ENCODE results near the gene SELP.

SELP gene

GRCh38 chr1:169546087-169546995 is 83.6 kb downstream of the SELP start:
- Histone ChIP-seq H3K14ac (ENCODE audit: low read length in 2 of 2) (no peak overlapping the region), H3K9me3 (ENCODE audit: control insufficient read depth, low read length) (no peaks in the 10 kb centered on the region), H3K4me1 (ENCODE audit: control insufficient read depth, insufficient read depth, low read depth, low read length) (no peaks in the 10 kb centered on the region), H3K9ac (ENCODE audit: low read length) (peak overlapping the region; percentile 10), H3K4ac (ENCODE audit: low read depth in 1 of 2, low read length in 2 of 2) (no peak overlapping the region), H3K4me3 (ENCODE audit: insufficient read depth in 1 of 2, low read depth in 1 of 2, low read length in 2 of 2) (no peak overlapping the region), H3K27ac (ENCODE audit: low read length, poor library complexity, severe bottlenecking) (no peak overlapping the region), H2BK120ac (ENCODE audit: low read depth, low read length) (no peak overlapping the region), H3K23ac (ENCODE audit: low read length in 2 of 2) (no peak overlapping the region), H4K8ac (ENCODE audit: low read length) (no peak overlapping the region), H2AK5ac (ENCODE audit: low read length, severe bottlenecking) (no peak overlapping the region), H3K79me1 (replicated peaks; ENCODE audit: low read length, poor library complexity, severe bottlenecking) (no peaks in the 10 kb centered on the region), H2BK15ac (ENCODE audit: low read depth, poor library complexity, severe bottlenecking) (no peak overlapping the region), H2AFZ (ENCODE audit: low read depth, low read length) (no peak overlapping the region), H3K36me3 (ENCODE audit: control insufficient read depth in 1 of 2, insufficient read depth in 2 of 2, low read depth in 1 of 2, low read length in 2 of 2) (no peaks in the 10 kb centered on the region), H2BK12ac (ENCODE audit: low read length in 2 of 2) (no peak overlapping the region), H4K91ac (ENCODE audit: low read length) (no peak overlapping the region), H3K27me3 (ENCODE audit: control insufficient read depth in 1 of 2, insufficient read depth in 1 of 2, low read length in 2 of 2) (peaks cover 0 to 13% of the 10 kb centered on the region in 2 experiments), H3K4me2 (ENCODE audit: low read length, poor library complexity, severe bottlenecking) (no peak overlapping the region), H3K18ac (ENCODE audit: low read depth in 1 of 2, low read length in 2 of 2) (no peak overlapping the region), H2BK5ac (ENCODE audit: low read depth, low read length, poor library complexity, severe bottlenecking) (no peak overlapping the region)
- 53% methylated on average over 14 of the region's 15 CpGs for WGBS
- DNase-seq, result peak; percentile 80

- H2BK15ac ChIP-seq (ENCODE audit: low read depth, poor library complexity, severe bottlenecking), result no peak overlapping the region
- no peak overlapping the region for H2AFZ ChIP-seq (ENCODE audit: low read depth, low read length)
- H4K8ac ChIP-seq (ENCODE audit: low read length), result no peak overlapping the region
- H3K79me1 ChIP-seq (replicated peaks; ENCODE audit: low read length, poor library complexity, severe bottlenecking), result no peaks in the 10 kb centered on the region
- no peak for DNase-seq
- 100% methylated on average over 2 of the region's 2 CpGs for WGBS
- H3K27ac ChIP-seq (ENCODE audit: low read length, poor library complexity, severe bottlenecking), result no peak overlapping the region
- no peak overlapping the region for H3K4me3 ChIP-seq (ENCODE audit: insufficient read depth in 1 of 2, low read depth in 1 of 2, low read length in 2 of 2)
- H3K9ac ChIP-seq (ENCODE audit: low read length), result no peak overlapping the region
- no peaks in the 10 kb centered on the region for H3K9me3 ChIP-seq (ENCODE audit: control insufficient read depth, low read length)
- no peak overlapping the region for H2BK12ac ChIP-seq (ENCODE audit: low read length in 2 of 2)
- H3K36me3 ChIP-seq (ENCODE audit: control insufficient read depth in 1 of 2, insufficient read depth in 2 of 2, low read depth in 1 of 2, low read length in 2 of 2), result no peaks in the 10 kb centered on the region
- H3K4ac ChIP-seq (ENCODE audit: low read depth in 1 of 2, low read length in 2 of 2), result no peak overlapping the region
- peaks cover 0 to 10% of the 10 kb centered on the region in 2 experiments for H3K27me3 ChIP-seq (ENCODE audit: control insufficient read depth in 1 of 2, insufficient read depth in 1 of 2, low read length in 2 of 2)
- no peak overlapping the region for H2BK120ac ChIP-seq (ENCODE audit: low read depth, low read length)
- no peak overlapping the region for H3K23ac ChIP-seq (ENCODE audit: low read length in 2 of 2)
- no peak overlapping the region for H2BK5ac ChIP-seq (ENCODE audit: low read depth, low read length, poor library complexity, severe bottlenecking)
- no peak overlapping the region for H3K18ac ChIP-seq (ENCODE audit: low read depth in 1 of 2, low read length in 2 of 2)
- H2AK5ac ChIP-seq (ENCODE audit: low read length, severe bottlenecking), result no peak overlapping the region
- H3K14ac ChIP-seq (ENCODE audit: low read length in 2 of 2), result no peak overlapping the region
- no peak overlapping the region for H3K4me2 ChIP-seq (ENCODE audit: low read length, poor library complexity, severe bottlenecking)
- H4K91ac ChIP-seq (ENCODE audit: low read length), result no peak overlapping the region
- H3K4me1 ChIP-seq (ENCODE audit: control insufficient read depth, insufficient read depth, low read depth, low read length), result no peaks in the 10 kb centered on the region
Measured at GRCh38 chr1:169545472-169545871, 84.5 kb downstream of the SELP start.

- no peak overlapping the region for H3K14ac ChIP-seq (ENCODE audit: low read length in 2 of 2)
- H3K9ac ChIP-seq (ENCODE audit: low read length), result no peak overlapping the region
- no peak overlapping the region for H2BK120ac ChIP-seq (ENCODE audit: low read depth, low read length)
- H4K91ac ChIP-seq (ENCODE audit: low read length), result no peak overlapping the region
- H2AK5ac ChIP-seq (ENCODE audit: low read length, severe bottlenecking), result no peak overlapping the region
- no peaks in the 10 kb centered on the region for H3K79me1 ChIP-seq (replicated peaks; ENCODE audit: low read length, poor library complexity, severe bottlenecking)
- no peak overlapping the region for H3K23ac ChIP-seq (ENCODE audit: low read length in 2 of 2)
- peaks cover 0 to 10% of the 10 kb centered on the region in 2 experiments for H3K27me3 ChIP-seq (ENCODE audit: control insufficient read depth in 1 of 2, insufficient read depth in 1 of 2, low read length in 2 of 2)
- peak; percentile 56 for DNase-seq
- H3K27ac ChIP-seq (ENCODE audit: low read length, poor library complexity, severe bottlenecking), result peak overlapping the region; percentile 18
- WGBS, result 80% methylated on average over 3 of the region's 3 CpGs
- H3K9me3 ChIP-seq (ENCODE audit: control insufficient read depth, low read length), result no peaks in the 10 kb centered on the region
- no peak overlapping the region for H2AFZ ChIP-seq (ENCODE audit: low read depth, low read length)
- no peak overlapping the region for H4K8ac ChIP-seq (ENCODE audit: low read length)
- no peaks in the 10 kb centered on the region for H3K4me1 ChIP-seq (ENCODE audit: control insufficient read depth, insufficient read depth, low read depth, low read length)
- no peak overlapping the region for H3K4me3 ChIP-seq (ENCODE audit: insufficient read depth in 1 of 2, low read depth in 1 of 2, low read length in 2 of 2)
- no peak overlapping the region for H2BK5ac ChIP-seq (ENCODE audit: low read depth, low read length, poor library complexity, severe bottlenecking)
- H3K4me2 ChIP-seq (ENCODE audit: low read length, poor library complexity, severe bottlenecking), result no peak overlapping the region
- no peak overlapping the region for H2BK15ac ChIP-seq (ENCODE audit: low read depth, poor library complexity, severe bottlenecking)
- H3K18ac ChIP-seq (ENCODE audit: low read depth in 1 of 2, low read length in 2 of 2), result no peak overlapping the region
- H2BK12ac ChIP-seq (ENCODE audit: low read length in 2 of 2), result no peak overlapping the region
- H3K36me3 ChIP-seq (ENCODE audit: control insufficient read depth in 1 of 2, insufficient read depth in 2 of 2, low read depth in 1 of 2, low read length in 2 of 2), result no peaks in the 10 kb centered on the region
- H3K4ac ChIP-seq (ENCODE audit: low read depth in 1 of 2, low read length in 2 of 2), result no peak overlapping the region
Measured at GRCh38 chr1:169538998-169539871, 90.7 kb downstream of the SELP start.

All from mesenchymal stem cell (in vitro differentiated cells and primary cell).